ENCODE data around the gene ZEB2. TPM values are rescaled to one million over a fixed set of nuclear protein-coding genes. Genes with fewer than 3 reads are reported as not detected.

The ZEB2 gene
- total RNA-seq, 1 donor from 2014 or later = 267 TPM

- DNase-seq (ENCODE audit: low spot score in 2 of 2) (no peak), FAIRE-seq (no peak)
These were observed 44.9 kb downstream of the ZEB2 start for GRCh38 chr2:144475044-144475443.

DNA sequence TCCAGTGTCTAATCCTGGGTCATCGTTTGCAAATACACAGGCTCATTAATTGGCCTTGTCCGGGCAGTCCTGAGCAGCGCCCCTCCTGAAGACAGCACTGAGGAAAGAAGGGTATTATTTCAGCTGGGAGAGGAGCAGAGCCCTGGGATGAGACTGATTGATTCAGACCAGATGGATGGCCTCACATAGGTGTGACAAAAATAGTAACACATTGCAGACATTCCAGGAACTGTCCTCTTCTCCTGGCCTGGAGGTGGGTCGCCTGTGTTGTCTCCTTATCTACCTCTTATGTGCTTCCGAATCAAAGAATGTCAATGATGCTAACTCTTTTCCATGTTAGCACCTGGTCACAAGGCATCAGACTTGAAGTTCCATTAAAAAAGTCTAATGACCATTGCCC is 45.9 kb downstream of the ZEB2 start:
- no peak for DNase-seq (ENCODE audit: low spot score in 2 of 2)
- FAIRE-seq = no peak

DNA sequence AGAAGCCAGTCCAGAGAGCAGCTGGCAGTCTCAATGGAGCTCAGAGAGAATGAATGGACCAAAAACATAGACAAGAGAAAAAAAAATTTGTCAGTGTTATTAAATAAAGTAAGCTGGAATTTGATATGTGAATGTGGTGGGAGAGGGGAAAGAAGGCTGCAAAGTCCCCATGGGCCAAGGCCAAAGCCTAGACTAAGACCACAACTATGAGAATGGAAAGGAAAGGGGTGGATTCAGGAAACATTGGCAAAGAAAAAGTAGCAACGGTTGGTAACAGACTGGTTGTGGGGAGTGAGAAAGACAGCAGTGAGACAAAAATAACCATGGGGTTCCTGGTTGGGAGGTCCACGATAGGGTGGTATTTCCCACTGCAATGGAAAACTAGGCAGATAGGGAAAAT is 47.0 kb downstream of the ZEB2 start:
- DNase-seq (ENCODE audit: low spot score in 2 of 2) (no peak), FAIRE-seq (no peak)

- FAIRE-seq (no peak), DNase-seq (ENCODE audit: low spot score in 2 of 2) (no peak)
These were observed 47.9 kb downstream of the ZEB2 start for GRCh38 chr2:144472046-144472412.

GRCh38 chr2:144471305-144472045 is 48.4 kb downstream of the ZEB2 start:
- no peak for FAIRE-seq
- no peak for DNase-seq (ENCODE audit: low spot score in 2 of 2)

DNA sequence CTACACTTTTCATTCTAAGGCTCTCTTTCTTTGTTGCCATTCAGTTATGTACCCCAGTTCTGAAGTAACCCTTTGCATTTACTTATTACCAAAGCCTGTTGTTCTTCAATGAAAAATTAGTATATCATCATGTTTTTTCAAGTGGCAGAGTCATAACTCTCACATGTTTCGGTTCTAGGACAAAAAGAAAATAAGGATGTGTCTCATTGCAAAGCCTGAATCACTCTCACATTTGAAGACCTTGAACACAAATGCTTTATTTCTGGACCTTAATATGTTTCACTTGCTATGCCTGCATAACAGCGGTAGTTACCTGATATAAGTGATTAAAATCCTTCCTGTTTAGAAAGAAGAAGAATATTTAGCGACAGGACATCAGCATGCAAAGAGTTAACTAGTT is 49.1 kb downstream of the ZEB2 start:
- FAIRE-seq = no peak

GRCh38 chr2:144470334-144470733 is 49.6 kb downstream of the ZEB2 start:
- FAIRE-seq (peak; percentile 64), DNase-seq (ENCODE audit: low spot score in 2 of 2) (no peak)

More for the DNA sequence above, 49.1 kb downstream of the ZEB2 start:
- DNase-seq (ENCODE audit: low spot score in 2 of 2) = no peak

GRCh38 chr2:144469798-144470197 is 50.1 kb downstream of the ZEB2 start:
- DNase-seq (ENCODE audit: low spot score in 2 of 2) (no peak), FAIRE-seq (no peak)

DNA sequence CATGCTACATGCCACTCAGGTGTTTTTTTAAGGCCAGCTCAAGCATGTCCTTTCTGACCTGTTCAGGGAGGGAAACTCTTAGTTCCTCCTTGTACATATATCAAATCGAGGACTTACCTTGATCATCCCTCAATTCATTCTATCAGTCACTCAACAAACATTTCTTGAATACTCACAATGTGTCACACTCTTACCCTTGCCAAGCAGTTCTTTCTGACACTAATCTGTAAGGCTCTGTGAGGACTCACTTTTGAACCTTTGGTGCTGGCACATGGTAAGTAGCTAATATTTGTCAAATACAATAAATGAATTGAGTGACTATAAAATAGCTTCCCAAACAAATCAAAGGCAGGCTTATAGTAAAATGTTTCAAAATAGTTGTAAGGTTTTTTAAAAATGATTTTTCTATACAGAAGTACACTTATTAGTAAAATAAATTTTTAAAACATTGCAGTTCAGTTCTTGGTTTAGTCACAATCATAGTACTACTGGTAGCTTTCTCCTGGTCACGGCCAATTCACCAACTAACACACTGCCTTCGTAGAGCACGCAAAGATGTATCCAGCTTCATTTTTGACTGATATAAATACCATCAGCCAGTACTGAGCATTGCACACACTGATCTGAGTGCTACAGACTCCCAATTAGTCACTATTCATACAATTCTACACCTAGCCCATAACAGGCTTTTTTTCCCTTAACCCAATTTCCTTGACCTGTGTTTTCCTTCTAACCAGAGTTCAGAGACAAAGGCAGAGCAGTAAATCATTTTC is 50.9 kb downstream of the ZEB2 start:
- FAIRE-seq (no peak), DNase-seq (ENCODE audit: low spot score in 2 of 2) (no peak)

- FAIRE-seq = no peak
These were observed 52.3 kb downstream of the ZEB2 start for GRCh38 chr2:144467502-144468137.

DNA sequence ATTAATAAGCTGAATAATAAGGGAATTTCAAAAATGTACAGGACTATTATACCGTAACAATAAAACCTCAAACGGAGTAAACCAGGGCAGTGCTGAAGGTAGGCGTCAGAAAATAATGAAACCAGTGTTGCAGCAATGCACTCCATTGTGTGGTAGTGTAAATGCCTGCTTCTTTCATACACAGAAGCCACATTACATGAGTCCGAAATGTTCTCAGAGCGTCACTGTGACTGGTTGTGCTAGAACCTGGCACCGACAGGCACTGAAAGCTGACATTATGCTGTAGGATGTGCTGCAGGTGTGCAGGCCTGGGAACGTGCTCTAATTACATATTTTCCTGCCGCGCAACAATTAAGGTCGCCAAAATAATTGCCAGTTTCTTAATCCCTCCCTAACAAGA is 53.3 kb downstream of the ZEB2 start:
- FAIRE-seq (peak; percentile 39), DNase-seq (ENCODE audit: low spot score in 2 of 2) (no peak)

More at GRCh38 chr2:144467502-144468137, 52.3 kb downstream of the ZEB2 start:
- DNase-seq (ENCODE audit: low spot score in 2 of 2) = no peak

DNA sequence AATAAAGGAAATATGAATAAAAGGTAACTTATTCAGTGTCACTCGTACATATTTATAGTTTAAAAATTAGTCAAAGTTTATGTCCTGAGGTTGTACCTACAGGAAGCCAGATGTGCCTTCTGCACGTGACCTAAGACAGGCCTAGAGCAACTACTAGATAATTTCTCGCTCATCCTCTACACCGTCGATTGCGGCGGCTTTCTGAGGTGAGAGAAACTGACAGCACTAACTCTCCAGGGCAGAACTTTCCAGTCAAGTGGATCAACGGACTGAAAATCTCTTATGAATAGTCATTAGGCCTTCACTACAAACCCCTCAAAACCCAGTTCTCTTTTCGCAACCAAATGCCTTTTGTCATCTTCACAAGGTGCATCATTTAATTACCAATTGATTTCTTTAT is 54.2 kb downstream of the ZEB2 start:
- FAIRE-seq = no peak
- no peak for DNase-seq (ENCODE audit: low spot score in 2 of 2)

- FAIRE-seq = no peak
These were observed 55.2 kb downstream of the ZEB2 start for GRCh38 chr2:144464730-144465129.

DNA sequence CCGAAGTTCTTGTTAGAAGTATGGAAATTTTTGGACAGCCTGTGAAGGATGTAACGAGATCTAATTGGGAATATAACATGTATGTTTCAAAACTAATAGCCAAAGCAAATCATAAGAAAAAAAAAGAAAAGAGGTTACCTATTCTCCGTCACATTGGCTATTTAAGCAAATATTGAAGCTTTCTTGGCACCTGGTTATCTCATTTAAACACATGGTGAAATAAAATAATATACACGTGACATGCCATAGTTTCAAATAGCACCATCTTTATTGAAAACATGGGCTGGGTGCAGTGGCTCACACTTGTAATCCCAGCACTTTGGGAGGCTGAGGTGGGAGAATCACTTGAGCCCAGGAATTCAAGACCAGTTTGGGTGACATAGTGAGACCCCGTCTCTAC is 56.7 kb downstream of the ZEB2 start:
- DNase-seq (ENCODE audit: low spot score in 2 of 2) (no peak), FAIRE-seq (no peak)

More at GRCh38 chr2:144464730-144465129, 55.2 kb downstream of the ZEB2 start:
- DNase-seq (ENCODE audit: low spot score in 2 of 2) = no peak

GRCh38 chr2:144462266-144462665 is 57.7 kb downstream of the ZEB2 start:
- DNase-seq (ENCODE audit: low spot score in 2 of 2) (no peak), FAIRE-seq (no peak)

- DNase-seq (ENCODE audit: low spot score in 2 of 2) = no peak
- no peak for FAIRE-seq
These were observed 58.6 kb downstream of the ZEB2 start for GRCh38 chr2:144461308-144461766.

DNA sequence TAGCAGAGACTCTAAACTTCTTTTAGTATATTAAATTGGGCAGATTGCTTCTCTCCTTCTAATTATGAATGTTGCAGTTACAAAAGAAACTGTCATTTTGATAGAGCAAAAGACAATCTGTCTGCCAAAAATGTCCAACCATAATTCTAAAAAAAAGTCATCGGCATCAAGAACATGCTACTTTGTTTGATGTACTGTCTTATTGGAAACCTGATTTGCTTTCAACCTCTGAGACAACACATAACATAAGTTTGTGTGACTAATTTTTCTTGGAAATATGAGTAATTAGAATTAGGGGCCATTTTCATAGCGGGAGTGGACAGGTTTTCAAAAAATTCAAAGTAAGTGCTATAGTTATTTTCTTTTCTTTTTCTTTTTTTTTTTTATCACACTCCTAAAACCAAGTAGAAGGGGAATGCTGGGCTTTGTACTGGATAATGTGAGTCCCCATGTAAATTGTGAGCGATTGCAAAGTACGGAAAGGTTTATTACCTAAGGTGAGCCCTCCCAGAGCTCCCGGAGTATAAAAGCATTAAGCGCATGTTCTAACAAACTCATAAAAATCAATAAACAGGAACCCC is 59.1 kb downstream of the ZEB2 start:
- FAIRE-seq (no peak), DNase-seq (ENCODE audit: low spot score in 2 of 2) (no peak)

GRCh38 chr2:144459937-144460336 is 60.0 kb downstream of the ZEB2 start:
- no peak for DNase-seq (ENCODE audit: low spot score in 2 of 2)
- FAIRE-seq = no peak

DNA sequence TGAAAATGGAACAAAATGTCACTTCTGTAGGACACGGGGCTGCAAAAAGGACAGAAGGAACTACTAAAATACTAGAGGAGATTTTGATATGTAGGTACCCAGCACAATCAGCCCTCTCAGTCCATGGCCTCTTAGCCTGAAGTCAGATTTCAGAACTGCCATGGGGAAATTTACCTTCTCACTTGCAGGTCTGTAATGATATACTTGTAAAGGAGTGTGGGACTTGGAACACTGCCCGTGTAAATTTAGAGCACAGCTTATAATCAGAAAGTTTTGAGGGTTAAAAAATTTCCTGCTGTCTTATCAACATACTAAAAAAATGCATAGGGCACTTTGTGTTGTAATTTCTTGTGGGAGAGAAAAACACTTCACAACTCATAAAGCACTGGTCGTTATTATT is 60.6 kb downstream of the ZEB2 start:
- FAIRE-seq = no peak
- DNase-seq (ENCODE audit: low spot score in 2 of 2) = no peak

DNA sequence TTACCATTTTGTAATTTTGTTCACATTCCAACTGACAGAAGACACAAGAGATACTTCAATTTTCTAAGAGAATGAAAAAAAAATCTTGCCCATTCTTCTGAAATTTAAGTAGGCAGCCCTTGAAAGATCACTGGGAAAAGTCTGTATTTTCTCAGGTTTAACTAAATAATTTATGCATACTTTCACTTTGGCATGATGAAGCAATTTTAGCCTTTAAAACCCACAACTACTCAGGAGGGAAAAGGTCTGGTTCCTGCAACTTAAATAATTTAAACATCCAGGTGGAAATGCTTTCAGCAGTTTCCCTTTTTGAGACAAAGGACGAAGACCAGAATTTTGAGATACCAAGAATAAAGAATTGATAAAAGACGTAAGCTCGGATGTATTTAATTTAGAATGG is 61.4 kb downstream of the ZEB2 start:
- FAIRE-seq (no peak), DNase-seq (ENCODE audit: low spot score in 2 of 2) (no peak)

GRCh38 chr2:144456680-144457079 is 63.2 kb downstream of the ZEB2 start:
- FAIRE-seq (no peak), DNase-seq (ENCODE audit: low spot score in 2 of 2) (no peak)
